AG04450 (cell line): ENCODE results near the gene TLCD4. TPM values are rescaled to one million over a fixed set of nuclear protein-coding genes. Genes with fewer than 3 reads are reported as not detected.

ENCODE experiments used
- CTCF ChIA-PET: fragments of 300-600, 350-600 bp; formaldehyde crosslinking; extraction: SDS; loops from one replicate; lab custom pipeline; 2022; ENCODE audit warnings: antibody characterized with exemption, inconsistent platforms; lab: Charles Lee
- POLR2A ChIA-PET: fragments of 350-600 bp; formaldehyde crosslinking; extraction: SDS; loops from one replicate; lab custom pipeline; 2021; ENCODE audit warnings: antibody characterized with exemption, inconsistent platforms; lab: Yijun Ruan, JAX
- DNase-seq: peaks from one replicate; pipeline ENCODE4 v3.0.0-alpha.2; 2011; ENCODE audit warnings: low read depth, low spot score
- H3K27ac ChIP-seq: one replicate; pipeline ENCODE4 v1.5.1; 2012; ENCODE audit warnings: low read depth, low read length, control low read depth
- H3K27me3 ChIP-seq: one replicate; pipeline ENCODE4 v1.6.0; 2012; ENCODE audit warnings: low read length; ENCODE audit not compliant: control insufficient read depth, insufficient read depth
- H3K4me3 ChIP-seq: 2 replicates; pipeline ENCODE4 v1.5.1; 2011; ENCODE audit warnings: mild to moderate bottlenecking, low read depth, low read length, control low read depth
- H3K9me3 ChIP-seq: 2 replicates; pipeline ENCODE4 v1.5.1; 2012; ENCODE audit warnings: low read length; ENCODE audit not compliant: control insufficient read depth, insufficient read depth
- polyA plus RNA-seq: library from polyadenylated mRNA; depleted of rRNA; stranded (reverse); fragments of >200 nt; gene quantifications from 2 replicates; pipeline ENCODE4 v1.2.3, GENCODE V29; 2011
- TF ChIP-seq, protein P1 (sequence below): IDR thresholded peaks from 2 replicates; pipeline ENCODE4 v1.5.1; 2011; ENCODE audit warnings: low read depth, low read length, control low read depth, inconsistent platforms

The TLCD4 gene
- polyA plus RNA-seq, 1 experiment = 0.98 TPM

DNA sequence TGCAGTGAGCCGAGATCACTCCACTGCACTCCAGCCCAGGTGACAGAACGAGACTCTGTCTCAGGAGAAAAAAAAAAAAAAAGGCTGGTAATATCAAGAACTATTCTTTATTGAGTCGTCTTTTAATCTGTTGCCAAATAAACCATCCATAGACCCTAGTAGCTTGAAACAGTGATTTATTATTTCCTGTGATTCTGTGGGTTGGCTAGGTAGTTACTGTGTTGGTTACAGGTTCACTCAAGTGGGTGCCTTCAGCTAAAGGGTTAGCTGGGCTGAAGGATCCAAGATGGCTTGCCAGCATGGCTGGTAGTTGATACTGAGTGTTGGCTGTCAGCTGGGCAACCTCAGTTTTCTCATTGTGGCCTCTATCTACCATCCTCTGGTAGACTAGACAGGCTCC lies 9.2 kb downstream of the TLCD4 start:
- TF ChIP-seq, protein P1, sequence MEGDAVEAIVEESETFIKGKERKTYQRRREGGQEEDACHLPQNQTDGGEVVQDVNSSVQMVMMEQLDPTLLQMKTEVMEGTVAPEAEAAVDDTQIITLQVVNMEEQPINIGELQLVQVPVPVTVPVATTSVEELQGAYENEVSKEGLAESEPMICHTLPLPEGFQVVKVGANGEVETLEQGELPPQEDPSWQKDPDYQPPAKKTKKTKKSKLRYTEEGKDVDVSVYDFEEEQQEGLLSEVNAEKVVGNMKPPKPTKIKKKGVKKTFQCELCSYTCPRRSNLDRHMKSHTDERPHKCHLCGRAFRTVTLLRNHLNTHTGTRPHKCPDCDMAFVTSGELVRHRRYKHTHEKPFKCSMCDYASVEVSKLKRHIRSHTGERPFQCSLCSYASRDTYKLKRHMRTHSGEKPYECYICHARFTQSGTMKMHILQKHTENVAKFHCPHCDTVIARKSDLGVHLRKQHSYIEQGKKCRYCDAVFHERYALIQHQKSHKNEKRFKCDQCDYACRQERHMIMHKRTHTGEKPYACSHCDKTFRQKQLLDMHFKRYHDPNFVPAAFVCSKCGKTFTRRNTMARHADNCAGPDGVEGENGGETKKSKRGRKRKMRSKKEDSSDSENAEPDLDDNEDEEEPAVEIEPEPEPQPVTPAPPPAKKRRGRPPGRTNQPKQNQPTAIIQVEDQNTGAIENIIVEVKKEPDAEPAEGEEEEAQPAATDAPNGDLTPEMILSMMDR = no peak
- ChIA-PET POLR2A (no interaction called here), CTCF (no interaction called here)
- no peaks in the 10 kb centered on the region for H3K9me3 ChIP-seq
- H3K27ac ChIP-seq = no peak overlapping the region
- H3K4me3 ChIP-seq = no peak overlapping the region
- H3K27me3 ChIP-seq = peaks cover 22% of the 10 kb centered on the region
- DNase-seq = no peak

DNA sequence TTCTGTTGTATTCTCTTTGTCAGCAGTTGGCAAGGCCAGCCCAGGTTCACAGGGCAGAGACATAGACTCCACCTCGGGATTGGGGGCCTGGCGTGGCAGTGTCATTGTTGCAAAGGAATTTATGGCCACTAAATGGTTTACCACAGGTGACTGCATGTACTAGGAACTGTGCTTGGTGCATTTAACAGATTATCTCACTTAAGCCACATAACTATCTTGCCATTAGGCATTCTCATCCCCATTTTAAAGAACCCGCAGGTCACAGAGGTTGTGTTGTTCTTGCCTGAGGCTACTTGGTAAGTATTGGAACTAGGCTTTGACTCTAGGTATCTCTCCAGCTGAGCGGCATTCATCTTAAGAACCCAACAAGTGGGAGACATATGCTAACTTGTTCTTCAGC lies 9.7 kb downstream of the TLCD4 start:
- CTCF ChIA-PET = no interaction called here
- Histone ChIP-seq H3K27ac (no peak overlapping the region), H3K4me3 (no peak overlapping the region), H3K9me3 (no peaks in the 10 kb centered on the region), H3K27me3 (peaks cover 22% of the 10 kb centered on the region)
- TF ChIP-seq, protein P1 = no peak
- DNase-seq = no peak
- POLR2A ChIA-PET = no interaction called here

DNA sequence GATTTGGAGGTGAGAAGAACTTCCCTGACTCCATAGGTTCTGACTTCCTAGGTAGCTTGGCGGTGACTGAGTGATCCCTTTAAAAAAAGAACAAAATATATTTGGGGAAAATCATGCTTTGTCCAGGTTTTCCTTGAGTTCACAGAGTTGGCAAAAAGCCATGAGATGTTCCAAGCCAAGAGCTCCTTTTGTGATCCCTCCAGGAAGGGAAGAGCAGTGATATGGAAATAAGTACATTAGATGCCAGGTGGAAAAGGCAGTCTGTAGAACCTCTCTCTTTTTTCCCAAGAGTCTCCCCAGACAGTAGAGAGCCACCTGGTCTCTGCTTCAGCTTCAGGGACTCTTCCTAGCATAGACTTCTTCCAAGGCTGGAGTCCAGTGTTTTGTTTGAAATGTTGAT lies 10.2 kb downstream of the TLCD4 start:
- no peaks in the 10 kb centered on the region for H3K9me3 ChIP-seq
- ChIA-PET CTCF (no interaction called here), POLR2A (no interaction called here)
- no peak overlapping the region for H3K4me3 ChIP-seq
- DNase-seq = no peak
- TF ChIP-seq, protein P1 = no peak
- H3K27ac ChIP-seq = no peak overlapping the region
- H3K27me3 ChIP-seq = peaks cover 20% of the 10 kb centered on the region

DNA sequence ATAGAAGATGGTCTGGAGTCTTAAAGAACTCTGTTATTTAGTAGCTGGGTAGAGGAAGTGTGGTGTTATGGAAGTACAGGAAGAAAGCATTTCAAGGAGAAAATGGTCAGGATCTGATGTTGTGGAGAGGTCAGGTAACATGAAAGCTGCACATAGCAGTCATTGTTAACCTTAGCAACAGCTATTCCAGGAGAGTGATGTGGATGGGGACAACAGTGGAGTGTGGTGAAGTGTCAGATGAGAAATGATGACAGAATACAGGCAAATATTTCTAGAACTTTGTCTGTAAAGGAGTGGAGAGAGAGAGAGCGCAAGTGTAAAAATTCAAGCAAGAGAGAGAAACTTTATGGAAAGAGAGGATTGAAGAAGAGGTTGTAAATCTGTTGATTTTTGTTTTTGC lies 15.6 kb downstream of the TLCD4 start:
- H3K27ac ChIP-seq = no peak overlapping the region
- DNase-seq = no peak
- H3K9me3 ChIP-seq = no peaks in the 10 kb centered on the region
- ChIA-PET POLR2A (no interaction called here), CTCF (interaction anchor here (0.6 kb wide), 1 partner anchor 101 kb away, joined by 4 read pairs; no protein-coding TSS in a partner anchor)
- H3K4me3 ChIP-seq = no peak overlapping the region
- TF ChIP-seq, protein P1 = no peak
- peaks cover 15% of the 10 kb centered on the region for H3K27me3 ChIP-seq

DNA sequence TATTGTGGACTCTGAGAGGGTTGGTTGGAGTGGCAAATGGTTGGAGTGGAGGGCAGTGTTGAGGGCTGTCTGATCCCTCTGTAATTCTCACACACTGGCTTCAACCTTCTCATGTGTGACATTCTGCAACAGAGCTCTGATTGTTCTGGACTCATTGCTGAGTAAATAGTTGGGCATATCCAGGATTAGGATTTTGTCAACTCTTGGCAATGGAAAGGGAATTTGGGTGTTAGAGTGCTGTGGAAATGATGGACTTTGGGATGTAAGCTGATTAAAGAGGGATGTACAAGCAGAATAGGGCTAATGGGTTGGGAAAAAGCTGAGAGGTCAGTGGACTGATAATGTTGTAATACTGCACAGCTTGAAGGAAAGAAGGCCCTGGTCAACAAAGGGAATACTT lies 16.5 kb downstream of the TLCD4 start:
- Histone ChIP-seq H3K27me3 (peaks cover 9% of the 10 kb centered on the region), H3K9me3 (no peaks in the 10 kb centered on the region), H3K27ac (no peak overlapping the region), H3K4me3 (no peak overlapping the region)
- DNase-seq = no peak
- TF ChIP-seq, protein P1 = no peak
- ChIA-PET POLR2A (no interaction called here), CTCF (no interaction called here)
